ENCODE results near the gene APMAP. TPM values are rescaled to one million over a fixed set of nuclear protein-coding genes. Genes with fewer than 3 reads are reported as not detected.
"Not testable (repeated sequence)": the region's sequence is repeated elsewhere in the genome, so short reads cannot be mapped to it uniquely, and the experiment has no call there.

Gene APMAP
- total and polyA plus RNA-seq, 9 donors: 43.4 to 66.4 (median 53.0) TPM

DNA sequence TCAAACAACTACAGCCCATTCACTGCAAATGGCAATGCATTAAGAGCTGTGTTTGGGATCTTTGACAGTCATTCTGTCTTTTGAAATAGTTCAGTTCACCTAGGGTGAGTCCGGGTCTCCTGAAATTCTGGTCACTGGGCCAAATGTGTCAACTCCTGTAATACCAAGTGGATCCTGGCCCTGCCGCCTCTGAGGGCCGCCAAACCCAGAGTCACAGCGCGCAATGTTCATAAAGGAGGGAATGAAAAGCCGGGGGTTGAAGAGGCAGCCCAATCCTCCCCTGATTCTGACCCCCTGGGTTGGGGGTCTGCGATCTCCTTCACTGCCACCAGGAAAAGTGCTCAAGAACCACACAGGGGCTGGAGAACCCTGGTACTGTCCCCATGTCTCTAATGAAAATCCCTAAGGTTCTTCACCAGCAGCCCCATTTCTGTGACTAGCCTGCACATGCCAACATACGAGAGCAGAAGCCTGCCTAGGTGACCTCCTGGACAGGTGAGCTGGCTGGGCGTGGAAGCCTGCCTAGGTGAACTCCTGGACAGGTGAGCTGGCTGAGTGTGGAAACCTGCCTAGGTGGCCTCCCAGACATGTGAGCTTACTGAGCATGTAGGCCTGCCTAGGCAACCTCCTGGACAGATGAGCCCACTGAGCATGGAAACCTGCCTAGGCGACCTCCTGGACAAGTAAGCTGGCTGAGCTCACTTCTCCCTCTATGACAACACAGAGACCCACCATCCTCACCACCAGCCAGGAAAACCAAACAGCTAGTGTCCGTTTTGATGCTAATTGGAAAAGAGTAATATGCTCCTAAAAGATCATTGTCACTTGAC lies 16.1 kb upstream of the APMAP start:
- Histone ChIP-seq H3K4me3 (ENCODE audit: low read length) (no peak overlapping the region), H3K27me3 (ENCODE audit: control insufficient read depth, insufficient read depth, low read length) (no peaks in the 10 kb centered on the region), H3K4me1 (ENCODE audit: control insufficient read depth, insufficient read depth, low read length) (no peaks in the 10 kb centered on the region), H3K27ac (ENCODE audit: low read length) (no peak overlapping the region), H3K36me3 (ENCODE audit: control insufficient read depth, insufficient read depth, low read length) (peaks cover 76% of the 10 kb centered on the region), H3K9me3 (replicated peaks; ENCODE audit: control insufficient read depth, low read depth, low read length) (no peaks in the 10 kb centered on the region)
- WGBS (ENCODE audit: insufficient coverage): 97% methylated on average over 7 of the region's 11 CpGs
- DNase-seq: no peak

GRCh38 chr20:25007491-25008305 lies 15.1 kb upstream of the APMAP start:
- no peak overlapping the region for H3K4me3 ChIP-seq (ENCODE audit: low read length)
- DNase-seq: no peak
- H3K36me3 ChIP-seq (ENCODE audit: control insufficient read depth, insufficient read depth, low read length): peaks cover 67% of the 10 kb centered on the region
- H3K27me3 ChIP-seq (ENCODE audit: control insufficient read depth, insufficient read depth, low read length): no peaks in the 10 kb centered on the region
- H3K4me1 ChIP-seq (ENCODE audit: control insufficient read depth, insufficient read depth, low read length): no peaks in the 10 kb centered on the region
- WGBS (ENCODE audit: insufficient coverage): 93% methylated on average over 17 of the region's 22 CpGs
- no peak overlapping the region for H3K27ac ChIP-seq (ENCODE audit: low read length)
- no peaks in the 10 kb centered on the region for H3K9me3 ChIP-seq (replicated peaks; ENCODE audit: control insufficient read depth, low read depth, low read length)

DNA sequence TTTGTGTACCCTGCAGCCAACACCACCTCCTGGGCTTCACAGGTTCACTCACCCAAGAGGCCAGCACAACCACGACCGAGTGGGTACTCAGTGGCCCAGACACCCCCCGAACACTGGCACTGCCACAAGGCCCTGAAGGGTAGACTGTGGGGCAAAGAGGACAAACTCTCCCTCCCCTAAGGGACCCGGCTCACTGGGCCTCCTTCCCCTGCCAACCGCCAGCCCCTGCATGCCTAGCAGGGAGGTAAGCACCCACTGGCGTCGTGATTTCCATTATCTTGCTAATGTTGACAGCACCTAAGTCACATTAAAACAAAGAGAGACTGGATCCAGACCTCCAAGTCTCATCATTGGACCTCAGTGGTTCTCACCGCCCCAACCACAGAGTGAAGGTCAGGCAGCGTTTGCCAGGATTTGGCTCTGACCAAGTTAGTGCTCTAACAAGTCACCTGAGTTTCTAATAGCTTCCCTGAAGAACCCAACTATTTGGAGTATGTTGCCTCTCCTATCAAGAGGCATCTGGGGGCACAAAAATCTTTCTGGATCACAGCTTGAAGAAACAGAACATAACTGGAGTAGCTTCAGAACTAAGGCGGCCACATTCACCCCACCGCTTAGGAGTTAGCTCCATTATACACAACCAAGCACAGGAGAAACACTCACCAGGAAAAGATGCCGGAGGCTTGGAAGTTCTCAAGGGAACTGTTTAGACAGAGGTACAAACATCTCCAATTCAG lies 14.0 kb upstream of the APMAP start:
- DNase-seq: no peak
- peaks cover 59% of the 10 kb centered on the region for H3K36me3 ChIP-seq (ENCODE audit: control insufficient read depth, insufficient read depth, low read length)
- H3K4me3 ChIP-seq (ENCODE audit: low read length): no peak overlapping the region
- H3K4me1 ChIP-seq (ENCODE audit: control insufficient read depth, insufficient read depth, low read length): no peaks in the 10 kb centered on the region
- 75% methylated on average over 5 of the region's 12 CpGs for WGBS (ENCODE audit: insufficient coverage)
- no peaks in the 10 kb centered on the region for H3K27me3 ChIP-seq (ENCODE audit: control insufficient read depth, insufficient read depth, low read length)
- H3K27ac ChIP-seq (ENCODE audit: low read length): no peak overlapping the region
- peaks cover 2% of the 10 kb centered on the region for H3K9me3 ChIP-seq (replicated peaks; ENCODE audit: control insufficient read depth, low read depth, low read length)

- Histone ChIP-seq H3K27ac (ENCODE audit: low read length) (no peak overlapping the region), H3K27me3 (ENCODE audit: control insufficient read depth, insufficient read depth, low read length) (no peaks in the 10 kb centered on the region), H3K9me3 (replicated peaks; ENCODE audit: control insufficient read depth, low read depth, low read length) (peaks cover 2% of the 10 kb centered on the region), H3K4me3 (ENCODE audit: low read length) (no peak overlapping the region), H3K36me3 (ENCODE audit: control insufficient read depth, insufficient read depth, low read length) (peaks cover 50% of the 10 kb centered on the region), H3K4me1 (ENCODE audit: control insufficient read depth, insufficient read depth, low read length) (no peaks in the 10 kb centered on the region)
- 87% methylated on average over 8 of the region's 8 CpGs for WGBS (ENCODE audit: insufficient coverage)
- no peak for DNase-seq
These were observed 13.1 kb upstream of the APMAP start for GRCh38 chr20:25005661-25006060.

DNA sequence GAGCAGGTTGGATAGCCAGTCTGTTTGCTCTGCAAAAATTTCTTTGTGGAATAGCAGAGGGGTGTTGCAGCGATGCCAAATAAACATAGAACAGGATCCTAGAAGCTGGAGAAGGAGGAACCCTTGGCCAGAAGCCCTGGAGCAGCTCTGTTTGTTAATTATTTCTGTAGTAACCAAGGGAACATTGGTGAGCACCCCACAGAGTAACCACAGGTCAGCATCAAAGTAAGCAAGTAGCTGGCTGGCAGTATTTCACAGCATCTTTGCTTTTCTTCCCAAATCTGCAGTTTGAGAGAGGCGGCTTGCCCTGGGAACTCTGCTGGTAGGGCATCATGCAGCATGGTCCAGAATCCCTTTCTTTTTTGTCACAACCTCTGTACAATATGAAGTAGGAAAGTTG lies 12.7 kb upstream of the APMAP start:
- Histone ChIP-seq H3K27ac (ENCODE audit: low read length) (no peak overlapping the region), H3K36me3 (ENCODE audit: control insufficient read depth, insufficient read depth, low read length) (peaks cover 48% of the 10 kb centered on the region), H3K9me3 (replicated peaks; ENCODE audit: control insufficient read depth, low read depth, low read length) (peaks cover 2% of the 10 kb centered on the region), H3K4me1 (ENCODE audit: control insufficient read depth, insufficient read depth, low read length) (no peaks in the 10 kb centered on the region), H3K4me3 (ENCODE audit: low read length) (no peak overlapping the region), H3K27me3 (ENCODE audit: control insufficient read depth, insufficient read depth, low read length) (no peaks in the 10 kb centered on the region)
- 75% methylated on average over 1 of the region's 2 CpGs for WGBS (ENCODE audit: insufficient coverage)
- no peak for DNase-seq

GRCh38 chr20:25003002-25003401 lies 10.5 kb upstream of the APMAP start:
- no peak for DNase-seq
- Histone ChIP-seq H3K27me3 (ENCODE audit: control insufficient read depth, insufficient read depth, low read length) (no peaks in the 10 kb centered on the region), H3K9me3 (replicated peaks; ENCODE audit: control insufficient read depth, low read depth, low read length) (peaks cover 2% of the 10 kb centered on the region), H3K27ac (ENCODE audit: low read length) (no peak overlapping the region), H3K4me3 (ENCODE audit: low read length) (no peak overlapping the region), H3K4me1 (ENCODE audit: control insufficient read depth, insufficient read depth, low read length) (no peaks in the 10 kb centered on the region), H3K36me3 (ENCODE audit: control insufficient read depth, insufficient read depth, low read length) (peaks cover 26% of the 10 kb centered on the region)
- WGBS (ENCODE audit: insufficient coverage): no CpG with 5 or more reads among the region's 1 CpG

- H3K36me3 ChIP-seq (ENCODE audit: control insufficient read depth, insufficient read depth, low read length): peaks cover 11% of the 10 kb centered on the region
- not testable (repeated sequence) for H3K27me3 ChIP-seq (ENCODE audit: control insufficient read depth, insufficient read depth, low read length); H3K4me1 ChIP-seq (ENCODE audit: control insufficient read depth, insufficient read depth, low read length); H3K4me3 ChIP-seq (ENCODE audit: low read length); H3K27ac ChIP-seq (ENCODE audit: low read length); H3K9me3 ChIP-seq (replicated peaks; ENCODE audit: control insufficient read depth, low read depth, low read length); DNase-seq
- WGBS (ENCODE audit: insufficient coverage): no CpG with 5 or more reads among the region's 4 CpGs
These were observed 8.8 kb upstream of the APMAP start for GRCh38 chr20:25001323-25001722.

- Histone ChIP-seq H3K27ac (ENCODE audit: low read length) (no peak overlapping the region), H3K27me3 (ENCODE audit: control insufficient read depth, insufficient read depth, low read length) (no peaks in the 10 kb centered on the region)
- WGBS (ENCODE audit: insufficient coverage): 46% methylated on average over 4 of the region's 4 CpGs
These were observed 7.8 kb upstream of the APMAP start for GRCh38 chr20:25000268-25000801.

DNA sequence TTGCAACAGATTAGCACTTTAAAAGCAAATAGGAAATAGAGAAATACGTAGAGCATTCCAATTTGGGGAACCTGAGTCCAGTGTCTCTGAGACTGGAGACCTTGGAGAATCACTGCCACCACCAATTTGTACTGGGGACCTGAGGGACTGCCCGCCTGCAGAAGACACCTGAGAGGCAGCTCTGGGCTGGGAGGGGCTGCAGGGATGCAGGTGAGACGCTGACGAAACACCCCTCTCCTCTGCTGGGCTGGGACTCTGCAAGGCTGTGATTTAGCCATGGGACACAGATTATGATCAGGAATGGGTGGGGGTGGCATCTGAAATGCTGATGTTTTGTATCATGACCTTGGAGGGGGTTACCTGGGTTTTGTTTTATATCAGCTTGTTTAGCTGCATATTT lies 7.0 kb upstream of the APMAP start:
- no peak for DNase-seq
- peaks cover 2% of the 10 kb centered on the region for H3K9me3 ChIP-seq (replicated peaks; ENCODE audit: control insufficient read depth, low read depth, low read length)
- 65% methylated on average over 3 of the region's 4 CpGs for WGBS (ENCODE audit: insufficient coverage)
- peaks cover 4% of the 10 kb centered on the region for H3K4me1 ChIP-seq (ENCODE audit: control insufficient read depth, insufficient read depth, low read length)
- H3K27me3 ChIP-seq (ENCODE audit: control insufficient read depth, insufficient read depth, low read length): no peaks in the 10 kb centered on the region
- no peak overlapping the region for H3K27ac ChIP-seq (ENCODE audit: low read length)
- H3K4me3 ChIP-seq (ENCODE audit: low read length): no peak overlapping the region
- peaks cover 7% of the 10 kb centered on the region for H3K36me3 ChIP-seq (ENCODE audit: control insufficient read depth, insufficient read depth, low read length)

More at GRCh38 chr20:25000268-25000801, 7.8 kb upstream of the APMAP start:
- H3K4me3 ChIP-seq (ENCODE audit: low read length): no peak overlapping the region
- H3K9me3 ChIP-seq (replicated peaks; ENCODE audit: control insufficient read depth, low read depth, low read length): peaks cover 2% of the 10 kb centered on the region
- DNase-seq: no peak
- peaks cover 7% of the 10 kb centered on the region for H3K36me3 ChIP-seq (ENCODE audit: control insufficient read depth, insufficient read depth, low read length)
- no peaks in the 10 kb centered on the region for H3K4me1 ChIP-seq (ENCODE audit: control insufficient read depth, insufficient read depth, low read length)

All from muscle of leg (tissue), 11 donors.